HG02943 (cell line): Measurements from ENCODE around the gene BICRA.
A peak's percentile ranks its signal among the peaks of the same experiment; 100 is the strongest.
"Not testable (repeated sequence)": the region's sequence is repeated elsewhere in the genome, so short reads cannot be mapped to it uniquely, and the experiment has no call there.

Source experiments
- ATAC-seq: cut with Tn5 transposase; IDR thresholded peaks from one replicate; pipeline ENCODE4 v1.9.1; 2021; ENCODE audit warnings: mild to moderate bottlenecking, low read depth, moderate library complexity; ENCODE audit not compliant: unreplicated experiment

BICRA gene

DNA sequence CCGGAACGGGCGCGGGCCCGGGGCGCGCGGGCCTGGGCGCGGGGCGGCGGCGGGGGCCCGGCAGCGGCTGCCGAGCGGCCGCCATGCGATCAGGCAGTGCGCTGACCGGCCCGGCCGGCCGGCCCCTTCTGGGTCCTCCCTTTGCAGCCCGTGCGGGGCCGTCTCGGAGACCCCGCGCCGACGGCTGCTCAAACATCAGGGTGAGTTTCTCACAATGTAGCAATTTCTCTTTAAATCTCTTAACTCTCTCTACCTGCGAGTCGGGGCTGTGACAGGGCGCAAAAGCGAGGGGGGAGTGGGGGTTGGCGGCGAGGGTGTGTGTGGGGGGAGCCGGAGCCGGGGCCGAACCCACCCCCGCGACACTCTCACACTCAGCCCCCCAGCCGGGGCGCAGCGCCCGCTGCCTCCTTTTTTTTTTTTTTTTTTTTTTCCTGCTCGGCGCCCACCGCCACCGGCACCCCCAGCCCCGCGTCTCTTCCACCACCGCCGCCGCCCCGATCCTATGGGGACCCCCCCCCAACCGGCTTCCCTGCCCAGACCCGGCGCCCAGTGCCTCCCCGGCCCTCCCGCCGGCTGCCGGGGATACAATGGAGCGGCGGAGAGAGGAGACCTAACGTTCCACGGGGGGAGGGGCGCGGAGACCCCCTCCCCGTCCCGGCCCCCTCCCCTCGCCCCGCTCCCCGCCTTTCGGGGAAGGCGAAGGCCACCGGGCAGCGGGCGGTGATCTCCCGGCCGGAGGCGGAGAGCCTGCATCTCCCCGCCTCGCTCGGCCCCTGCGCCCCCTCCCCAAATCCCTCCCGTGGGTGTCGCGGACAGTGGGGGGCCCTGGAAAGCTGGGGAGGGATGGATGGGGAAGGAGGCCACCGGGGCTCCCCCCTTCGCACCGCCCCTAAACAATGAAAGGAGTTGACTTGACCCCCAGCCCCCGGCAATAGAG is at the start of gene BICRA:
Gene BICRA (plus strand): TSS at position 166 of the 937 bp plus-strand sequence. CDS start 64,441 bp downstream, outside the sequence.
- peak; percentile 45 for ATAC-seq

GRCh38 chr19:47560999-47561398 is 47.9 kb upstream of the BICRA start:
- ATAC-seq, result no peak

DNA sequence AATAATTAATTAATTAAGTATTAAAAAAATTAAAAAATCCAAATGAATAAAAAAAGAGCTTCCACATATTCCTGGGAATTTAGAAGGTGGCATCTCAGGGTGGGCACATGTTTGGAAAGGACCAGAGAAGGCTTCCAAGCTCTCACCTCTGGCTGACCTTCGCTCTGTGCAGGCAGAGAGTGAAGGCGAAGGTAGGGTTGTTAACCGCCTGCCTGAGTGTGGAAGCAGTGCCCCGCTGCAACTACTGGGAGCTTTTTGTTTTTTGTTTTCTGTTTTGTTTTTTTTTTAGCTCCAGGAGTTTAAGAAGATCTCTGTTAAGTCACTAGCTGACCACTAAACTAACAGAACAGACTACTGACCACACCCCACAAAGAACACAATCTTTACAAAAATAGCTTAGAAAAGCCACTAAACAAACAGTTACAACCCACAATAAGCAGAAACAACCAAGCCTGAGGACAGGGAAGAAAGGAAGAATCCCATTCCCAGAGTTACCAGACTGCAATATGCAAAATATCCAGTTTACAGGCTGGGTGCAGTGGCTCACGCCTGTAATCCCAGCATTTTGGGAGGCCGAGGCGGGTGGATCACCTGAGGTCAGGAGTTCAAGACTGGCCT is 47.4 kb upstream of the BICRA start:
- no peak for ATAC-seq

GRCh38 chr19:47564081-47564480 is 44.9 kb upstream of the BICRA start:
- ATAC-seq, result no peak

DNA sequence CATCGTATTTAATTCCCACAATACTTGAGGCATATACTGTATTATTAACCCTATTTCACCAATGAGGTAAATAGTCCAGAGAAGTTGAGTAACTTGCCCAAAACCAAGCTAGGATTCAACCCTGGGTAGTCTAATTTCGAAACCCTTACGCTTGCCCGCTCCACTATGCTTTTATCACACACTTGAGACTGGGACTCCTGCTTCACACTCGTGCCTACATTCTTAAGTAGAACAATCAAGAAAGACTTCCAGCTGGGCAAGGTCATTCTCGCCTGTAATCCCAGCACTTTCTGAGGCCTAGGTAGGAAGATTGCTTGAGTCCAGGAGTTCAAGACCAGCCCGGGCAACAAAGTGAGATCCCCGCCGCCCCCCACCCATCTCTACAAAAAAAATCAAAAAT is 39.6 kb upstream of the BICRA start:
- no peak for ATAC-seq

- no peak for ATAC-seq
Measured at GRCh38 chr19:47572635-47573034, 36.3 kb upstream of the BICRA start.

DNA sequence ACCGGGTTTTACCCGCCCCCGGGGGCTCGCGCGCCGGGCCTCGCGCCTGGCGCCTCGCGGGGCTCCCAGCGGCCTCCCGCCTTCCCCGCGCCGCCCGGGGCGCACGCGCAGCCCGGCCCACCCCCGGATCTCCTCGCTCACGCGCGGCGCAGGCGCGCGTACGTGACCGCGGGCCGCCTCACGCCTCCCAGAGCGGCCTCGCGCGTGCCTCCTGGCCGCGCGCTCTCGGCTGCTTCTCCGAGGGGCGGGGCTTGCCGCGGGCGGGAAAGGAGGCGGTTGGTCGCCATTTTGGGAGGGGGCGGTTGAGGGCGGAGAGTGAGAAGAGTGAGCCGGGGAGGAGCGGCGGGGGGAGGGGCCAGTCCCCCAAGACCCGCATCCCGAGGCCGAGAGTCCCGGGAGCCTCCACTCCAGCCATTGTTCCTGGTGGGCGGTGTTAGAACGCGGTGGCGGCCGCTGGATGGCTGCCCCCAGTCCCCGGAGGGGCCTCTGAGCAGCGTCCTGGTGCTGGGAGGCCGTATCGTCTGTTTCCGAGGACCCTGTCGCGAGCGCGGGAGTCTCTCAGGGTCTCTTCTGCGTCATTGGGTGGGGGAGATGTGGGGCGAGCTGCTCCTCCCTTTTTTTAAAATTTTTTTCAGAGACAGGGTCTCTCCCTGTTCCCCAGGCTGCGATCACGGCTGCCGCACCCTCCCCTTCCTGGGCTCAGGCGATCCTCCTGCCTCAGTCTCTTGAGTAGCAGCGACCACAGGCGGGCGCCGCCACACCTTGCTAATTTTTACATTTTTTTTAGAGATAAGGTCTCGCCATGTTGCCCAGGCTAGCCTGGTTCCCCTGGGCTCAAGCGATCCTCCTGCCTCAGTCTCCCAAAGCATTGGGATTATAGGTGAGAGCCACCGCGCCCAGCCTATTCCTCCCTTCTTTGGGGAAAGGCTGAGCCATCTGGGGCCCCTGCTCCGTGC is 35.6 kb upstream of the BICRA start, which contains the start of gene ZNF541:
Gene ZNF541 (minus strand): TSS at position 78 of the 956 bp plus-strand sequence. CDS start 17,292 bp downstream, outside the sequence.
- no peak for ATAC-seq

GRCh38 chr19:47580397-47580796 is 28.5 kb upstream of the BICRA start:
- no peak for ATAC-seq

DNA sequence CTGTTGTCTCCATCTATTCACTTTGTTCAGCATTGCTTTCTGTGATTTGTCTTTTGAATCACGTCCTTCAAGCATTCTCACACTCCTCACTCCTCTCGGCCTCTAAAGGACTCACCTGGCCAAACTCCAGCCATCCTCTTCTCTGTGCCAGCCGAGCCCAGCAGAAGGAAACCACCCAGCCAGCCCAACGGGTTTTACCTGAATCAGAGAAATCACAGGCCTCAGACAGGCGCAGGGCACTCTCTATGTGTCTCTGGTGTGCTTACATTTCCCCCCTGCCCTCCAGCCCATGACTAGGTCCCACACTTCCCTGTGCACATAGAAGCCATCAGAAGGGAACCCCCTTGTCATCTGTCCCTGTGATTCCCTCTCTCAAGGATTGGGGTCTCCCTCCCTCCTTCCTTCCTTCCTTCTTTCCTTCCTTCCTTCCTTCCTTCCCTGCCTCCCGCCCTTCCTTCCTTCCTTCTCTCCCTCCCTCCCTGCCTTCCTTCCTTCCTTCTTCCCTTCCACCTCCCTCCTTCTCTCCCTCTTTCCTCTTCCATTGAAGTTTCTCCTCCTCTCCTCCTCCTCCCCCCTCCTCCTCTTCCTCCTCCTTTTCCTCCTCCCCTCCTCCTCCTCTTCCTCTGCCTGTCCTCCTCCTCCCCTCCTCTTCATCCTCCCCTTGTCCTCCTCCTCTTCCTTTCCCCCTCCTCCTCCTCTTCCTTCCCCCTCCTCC is 27.2 kb upstream of the BICRA start:
- no peak for ATAC-seq

DNA sequence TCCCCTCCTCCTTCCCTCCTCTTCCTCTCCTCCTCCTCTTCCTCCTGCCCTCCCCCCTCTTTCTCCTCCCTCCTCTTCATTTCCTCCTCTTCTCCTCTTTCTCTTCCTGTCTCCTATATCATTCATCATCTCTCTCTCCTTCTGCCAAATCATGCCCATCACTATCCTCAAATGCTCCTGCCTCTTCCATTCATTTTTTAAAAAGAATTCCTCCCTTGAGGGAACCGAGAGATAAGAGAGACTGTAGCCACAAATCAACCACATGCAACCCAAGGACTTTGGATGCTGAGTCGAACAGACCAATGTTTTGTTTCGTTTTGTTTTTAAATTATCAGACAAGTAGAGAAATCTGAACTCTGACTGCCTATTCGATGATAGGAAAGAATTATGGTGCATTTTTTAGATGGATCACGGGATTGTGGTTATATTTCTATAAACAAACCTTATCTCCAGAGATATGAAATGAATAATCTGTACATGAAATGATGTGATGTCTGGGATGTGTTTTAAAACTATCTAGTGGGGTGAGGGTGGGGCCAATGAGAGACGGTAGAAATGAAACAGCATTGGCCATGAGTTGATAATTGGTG is 26.5 kb upstream of the BICRA start:
- no peak for ATAC-seq

DNA sequence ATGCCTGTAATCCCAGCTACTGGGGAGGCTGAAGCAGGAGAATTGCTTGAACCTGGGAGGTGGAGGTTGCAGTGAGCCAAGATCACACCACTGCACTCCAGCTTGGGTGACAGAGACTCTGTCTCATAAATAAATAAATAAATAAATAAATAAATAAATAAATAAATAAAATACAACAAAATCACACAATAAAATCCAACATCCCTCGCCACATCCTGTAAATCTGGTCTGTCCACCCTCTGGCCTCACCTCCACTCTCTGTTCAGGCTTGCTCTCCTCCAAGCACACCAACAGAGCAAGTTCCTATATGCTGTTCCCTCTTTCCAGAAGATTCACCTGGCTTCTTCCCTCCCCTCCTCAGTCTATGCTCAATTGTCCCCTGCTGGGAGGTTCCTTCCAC is 25.8 kb upstream of the BICRA start:
- ATAC-seq, result not testable (repeated sequence)

GRCh38 chr19:47587295-47587694 is 21.6 kb upstream of the BICRA start:
- ATAC-seq, result no peak

GRCh38 chr19:47589824-47590223 is 19.1 kb upstream of the BICRA start:
- ATAC-seq, result no peak

GRCh38 chr19:47593860-47594259 is 15.1 kb upstream of the BICRA start:
- no peak for ATAC-seq

- ATAC-seq, result no peak
Measured at GRCh38 chr19:47595944-47596343, 13.0 kb upstream of the BICRA start.

- ATAC-seq, result no peak
Measured at GRCh38 chr19:47598407-47599349, 10.3 kb upstream of the BICRA start.

DNA sequence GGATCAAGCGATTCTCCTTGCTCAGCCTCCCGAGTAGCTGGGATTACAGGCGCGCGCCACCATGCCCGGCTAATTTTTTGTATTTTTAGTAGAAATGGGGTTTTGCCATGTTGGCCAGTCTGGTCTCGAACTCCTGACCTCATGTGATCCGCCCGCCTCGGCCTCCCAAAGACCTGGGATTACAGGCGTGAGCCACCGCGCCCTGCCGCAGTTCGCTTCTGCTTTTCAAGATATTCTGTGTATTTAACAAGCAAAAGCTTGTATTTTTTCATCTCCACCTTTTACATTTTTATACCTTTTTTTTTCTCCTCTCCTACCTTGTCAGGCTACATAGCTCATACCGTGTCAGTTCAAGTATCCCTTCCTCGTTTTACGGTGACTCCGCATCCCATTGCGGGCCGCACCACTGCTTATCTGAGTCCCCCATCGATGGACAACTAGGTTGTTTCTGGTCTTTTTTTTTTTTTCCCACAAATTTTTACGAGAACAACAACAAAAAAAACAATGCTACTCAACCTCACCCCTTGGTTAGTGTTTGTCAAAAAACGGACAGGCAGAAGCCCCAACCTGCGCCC is 9.2 kb upstream of the BICRA start:
- ATAC-seq, result not testable (repeated sequence)
